Calu3 (cell line): ENCODE data around the gene ULK4. TPM values are rescaled to one million over a fixed set of nuclear protein-coding genes. Genes with fewer than 3 reads are reported as not detected.
"Not testable (repeated sequence)": the region's sequence is repeated elsewhere in the genome, so short reads cannot be mapped to it uniquely, and the experiment has no call there.

Experiments
- BruUV-seq: library from RNA; stranded (reverse); fragments of 400-500 nt; replicated peaks from 2 replicates; lab custom pipeline; 2021; lab: Mats Ljungman, UMichigan
- CTCF ChIA-PET: fragments of 300-600 bp; sonication (Branson Sonifier 250); formaldehyde crosslinking; loops from one replicate; lab custom pipeline; 2022; ENCODE audit warnings: antibody characterized with exemption; lab: Charles Lee
- DNase-seq: peaks from one replicate; pipeline ENCODE4 v3.0.0; 2022
- H3K27ac Mint-ChIP-seq: one replicate; pipeline ENCODE4 v1.8.0; 2022; ENCODE audit warnings: mixed read lengths; ENCODE audit not compliant: unreplicated experiment
- H3K27me3 Mint-ChIP-seq: one replicate; pipeline ENCODE4 v1.8.0; 2022; ENCODE audit warnings: mixed read lengths; ENCODE audit not compliant: unreplicated experiment
- H3K36me3 Mint-ChIP-seq: one replicate; pipeline ENCODE4 v1.8.0; 2022; ENCODE audit warnings: mild to moderate bottlenecking, moderate library complexity, mixed read lengths; ENCODE audit not compliant: insufficient read depth, unreplicated experiment
- H3K4me1 Mint-ChIP-seq: one replicate; pipeline ENCODE4 v1.8.0; 2022; ENCODE audit warnings: mild to moderate bottlenecking, low read depth, mixed read lengths; ENCODE audit not compliant: unreplicated experiment
- H3K4me3 Mint-ChIP-seq: one replicate; pipeline ENCODE4 v1.8.0; 2022; ENCODE audit warnings: mild to moderate bottlenecking, low read depth, moderate library complexity, mixed read lengths; ENCODE audit not compliant: unreplicated experiment
- H3K9me3 Mint-ChIP-seq: one replicate; pipeline ENCODE4 v1.8.0; 2022; ENCODE audit warnings: low read depth, mixed read lengths; ENCODE audit not compliant: unreplicated experiment
- intact Hi-C: fragments of 100-400 bp; cut with micrococcal nuclease; formaldehyde crosslinking; loops from one replicate; pipeline ENCODE4 v1.10.0; 2022; ENCODE audit not compliant: unreplicated experiment
- total RNA-seq: library from RNA; stranded (reverse); gene quantifications from 2 replicates; pipeline ENCODE4 v1.2.3, GENCODE V29; 2022
- TF ChIP-seq, protein P1 (sequence below): fragments of 200-600 bp; IDR thresholded peaks from one replicate; pipeline ENCODE4 v1.8.0; 2022; ENCODE audit warnings: antibody characterized with exemption; ENCODE audit not compliant: unreplicated experiment

ULK4 gene
- total RNA-seq, 1 experiment from 2014 or later: 8.7 TPM

DNA sequence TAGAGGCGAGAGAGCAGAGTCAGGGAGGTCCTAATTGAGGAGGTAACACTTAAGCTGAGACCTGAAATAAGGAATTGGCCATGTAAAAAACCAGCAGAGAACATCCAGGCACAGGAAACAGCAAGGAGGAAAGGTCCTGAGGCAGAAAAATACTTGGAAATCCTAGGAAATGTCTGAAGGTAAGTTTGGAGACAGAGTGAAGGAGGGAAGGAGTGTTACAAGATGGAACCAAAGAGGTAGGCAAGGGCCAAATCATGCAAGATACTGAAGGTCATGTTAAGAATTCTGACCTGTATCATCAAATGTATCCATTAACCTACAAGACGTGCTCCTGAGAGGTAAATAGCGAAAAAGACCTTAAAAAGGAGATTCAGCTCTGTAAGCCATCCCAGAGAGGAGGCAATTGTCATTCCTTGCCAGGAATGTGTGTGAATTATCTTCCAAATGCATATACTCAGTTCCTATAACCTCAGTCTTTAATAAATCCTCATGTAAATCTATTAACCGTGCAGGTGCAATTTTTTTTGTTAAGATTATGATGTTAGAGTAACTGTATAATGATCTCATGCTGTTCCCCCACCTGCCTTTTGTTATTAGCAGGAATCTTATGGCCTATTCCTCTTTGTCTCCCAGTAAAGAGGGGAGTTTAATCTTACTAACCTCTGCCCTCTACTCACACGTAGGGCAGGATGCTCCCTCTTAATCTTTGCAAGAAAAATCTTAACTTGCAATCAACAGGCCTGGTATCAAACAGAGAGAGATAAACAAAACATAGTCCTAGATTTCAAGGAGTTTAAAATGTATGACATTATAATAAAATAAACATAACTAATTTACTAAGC, 166.9 kb downstream of the ULK4 start:
- TF ChIP-seq, protein P1, sequence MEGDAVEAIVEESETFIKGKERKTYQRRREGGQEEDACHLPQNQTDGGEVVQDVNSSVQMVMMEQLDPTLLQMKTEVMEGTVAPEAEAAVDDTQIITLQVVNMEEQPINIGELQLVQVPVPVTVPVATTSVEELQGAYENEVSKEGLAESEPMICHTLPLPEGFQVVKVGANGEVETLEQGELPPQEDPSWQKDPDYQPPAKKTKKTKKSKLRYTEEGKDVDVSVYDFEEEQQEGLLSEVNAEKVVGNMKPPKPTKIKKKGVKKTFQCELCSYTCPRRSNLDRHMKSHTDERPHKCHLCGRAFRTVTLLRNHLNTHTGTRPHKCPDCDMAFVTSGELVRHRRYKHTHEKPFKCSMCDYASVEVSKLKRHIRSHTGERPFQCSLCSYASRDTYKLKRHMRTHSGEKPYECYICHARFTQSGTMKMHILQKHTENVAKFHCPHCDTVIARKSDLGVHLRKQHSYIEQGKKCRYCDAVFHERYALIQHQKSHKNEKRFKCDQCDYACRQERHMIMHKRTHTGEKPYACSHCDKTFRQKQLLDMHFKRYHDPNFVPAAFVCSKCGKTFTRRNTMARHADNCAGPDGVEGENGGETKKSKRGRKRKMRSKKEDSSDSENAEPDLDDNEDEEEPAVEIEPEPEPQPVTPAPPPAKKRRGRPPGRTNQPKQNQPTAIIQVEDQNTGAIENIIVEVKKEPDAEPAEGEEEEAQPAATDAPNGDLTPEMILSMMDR: no peak
- H3K27ac Mint-ChIP-seq: no peak overlapping the region
- no TSS peak for BruUV-seq
- no peaks in the 10 kb centered on the region for H3K36me3 Mint-ChIP-seq
- H3K27me3 Mint-ChIP-seq: no peaks in the 10 kb centered on the region
- no peak overlapping the region for H3K4me3 Mint-ChIP-seq
- CTCF ChIA-PET: no interaction called here
- DNase-seq: no peak
- no peaks in the 10 kb centered on the region for H3K9me3 Mint-ChIP-seq
- intact Hi-C loops: no loop called here
- no peaks in the 10 kb centered on the region for H3K4me1 Mint-ChIP-seq

DNA sequence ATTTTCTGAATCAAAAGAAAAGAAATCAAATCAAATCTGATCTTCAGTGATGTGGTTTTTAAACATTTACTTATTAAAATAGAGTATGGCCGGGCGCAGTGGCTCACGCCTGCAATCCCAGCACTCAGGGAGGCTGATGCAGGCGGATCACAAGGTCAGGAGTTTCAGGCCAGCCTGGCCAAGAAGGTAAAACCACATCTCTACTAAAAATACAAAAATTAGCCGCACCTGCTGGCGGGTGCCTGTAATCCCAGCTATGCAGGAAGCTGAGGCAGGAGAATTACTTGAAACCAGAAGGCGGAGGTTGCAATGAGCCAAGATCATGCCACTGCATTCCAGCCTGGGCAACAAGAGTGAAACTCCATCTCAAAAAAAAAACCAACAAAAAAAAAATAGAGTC, 169.1 kb downstream of the ULK4 start:
- no peaks in the 10 kb centered on the region for H3K9me3 Mint-ChIP-seq
- CTCF ChIA-PET: no interaction called here
- no peak overlapping the region for H3K4me3 Mint-ChIP-seq
- no peak for DNase-seq
- no peaks in the 10 kb centered on the region for H3K4me1 Mint-ChIP-seq
- no TSS peak for BruUV-seq
- no peaks in the 10 kb centered on the region for H3K27me3 Mint-ChIP-seq
- H3K27ac Mint-ChIP-seq: no peak overlapping the region
- TF ChIP-seq, protein P1: no peak
- H3K36me3 Mint-ChIP-seq: no peaks in the 10 kb centered on the region
- intact Hi-C loops: no loop called here

DNA sequence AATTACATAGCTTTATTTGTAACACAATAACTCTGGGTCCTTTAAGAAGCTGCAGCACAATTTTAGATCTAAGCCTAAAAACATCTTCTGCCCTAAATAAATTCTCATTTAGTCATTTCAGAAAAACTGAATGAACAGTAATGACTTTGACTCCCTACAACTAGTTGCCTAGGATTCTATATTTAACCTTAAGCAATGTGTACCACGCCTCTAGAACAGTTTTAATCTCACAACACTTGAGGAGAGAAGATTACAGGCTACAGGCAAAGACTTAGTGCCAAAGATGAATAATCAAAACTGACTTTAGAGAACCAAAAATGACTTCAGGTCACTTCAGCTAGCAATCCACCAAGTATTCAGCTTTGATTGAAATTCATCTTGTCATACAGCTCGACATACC, 192.8 kb downstream of the ULK4 start:
- Mint-ChIP-seq H3K4me1 (no peaks in the 10 kb centered on the region), H3K4me3 (no peak overlapping the region), H3K9me3 (no peaks in the 10 kb centered on the region), H3K36me3 (no peaks in the 10 kb centered on the region), H3K27ac (no peak overlapping the region), H3K27me3 (no peaks in the 10 kb centered on the region)
- TF ChIP-seq, protein P1: no peak
- CTCF ChIA-PET: no interaction called here
- no peak for DNase-seq
- intact Hi-C loops: no loop called here
- BruUV-seq: no TSS peak

DNA sequence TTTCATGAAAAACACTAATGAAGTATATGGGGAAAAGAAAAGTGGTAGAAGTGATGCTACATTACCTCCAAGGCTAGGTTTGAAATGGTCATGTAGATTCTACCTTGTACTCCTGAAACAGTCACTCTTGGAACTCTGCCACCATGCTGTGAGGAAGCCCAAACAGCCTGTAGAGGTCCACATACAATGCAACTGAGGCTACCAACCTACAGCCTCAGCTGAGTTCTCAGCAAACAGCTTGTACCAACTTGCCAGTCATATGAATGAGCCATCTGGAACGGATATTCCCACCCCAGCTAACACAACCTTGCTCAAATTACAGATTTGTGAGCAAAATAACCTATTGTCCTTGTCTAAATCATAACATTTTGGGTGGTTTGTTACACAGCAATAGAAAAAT, 193.5 kb downstream of the ULK4 start:
- no peaks in the 10 kb centered on the region for H3K4me1 Mint-ChIP-seq
- CTCF ChIA-PET: no interaction called here
- TF ChIP-seq, protein P1: no peak

DNA sequence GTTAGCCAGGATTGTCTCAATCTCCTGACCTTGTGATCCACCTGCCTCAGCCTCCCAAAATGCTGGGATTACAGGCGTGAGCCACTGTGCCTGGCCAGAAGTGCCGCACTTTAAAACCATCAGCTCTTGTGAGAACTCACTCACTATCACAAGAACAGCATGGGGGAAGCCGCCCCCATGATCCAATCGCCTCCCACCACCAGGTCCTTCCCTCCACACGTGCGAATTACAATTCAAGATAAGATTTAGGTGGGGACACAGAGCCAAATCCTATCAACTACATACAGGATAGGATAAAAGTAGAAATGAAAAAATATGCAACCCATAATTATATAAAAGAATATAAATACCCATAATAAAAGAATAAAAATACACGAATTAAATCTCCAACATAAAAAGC, 199.0 kb downstream of the ULK4 start:
- H3K36me3 Mint-ChIP-seq, H3K27ac Mint-ChIP-seq, H3K4me3 Mint-ChIP-seq, H3K9me3 Mint-ChIP-seq, DNase-seq, BruUV-seq, H3K4me1 Mint-ChIP-seq, CTCF ChIA-PET, intact Hi-C loops, H3K27me3 Mint-ChIP-seq: not testable (repeated sequence)

More for the DNA sequence above, 193.5 kb downstream of the ULK4 start:
- Mint-ChIP-seq H3K9me3 (no peaks in the 10 kb centered on the region), H3K36me3 (no peaks in the 10 kb centered on the region), H3K27me3 (no peaks in the 10 kb centered on the region), H3K4me3 (no peak overlapping the region), H3K27ac (no peak overlapping the region)
- BruUV-seq: no TSS peak
- intact Hi-C loops: no loop called here
- no peak for DNase-seq
